ENCODE measurements around the gene PLXNB1. TPM values are rescaled to one million over a fixed set of nuclear protein-coding genes. Genes with fewer than 3 reads are reported as not detected.

PLXNB1 gene
- total and polyA plus RNA-seq, 10 of the 15 experiments (the other 5 are each of a cell fraction or from before 2014, with no cell fraction given): 0.18 to 15.1 (median 5.3) TPM

DNA sequence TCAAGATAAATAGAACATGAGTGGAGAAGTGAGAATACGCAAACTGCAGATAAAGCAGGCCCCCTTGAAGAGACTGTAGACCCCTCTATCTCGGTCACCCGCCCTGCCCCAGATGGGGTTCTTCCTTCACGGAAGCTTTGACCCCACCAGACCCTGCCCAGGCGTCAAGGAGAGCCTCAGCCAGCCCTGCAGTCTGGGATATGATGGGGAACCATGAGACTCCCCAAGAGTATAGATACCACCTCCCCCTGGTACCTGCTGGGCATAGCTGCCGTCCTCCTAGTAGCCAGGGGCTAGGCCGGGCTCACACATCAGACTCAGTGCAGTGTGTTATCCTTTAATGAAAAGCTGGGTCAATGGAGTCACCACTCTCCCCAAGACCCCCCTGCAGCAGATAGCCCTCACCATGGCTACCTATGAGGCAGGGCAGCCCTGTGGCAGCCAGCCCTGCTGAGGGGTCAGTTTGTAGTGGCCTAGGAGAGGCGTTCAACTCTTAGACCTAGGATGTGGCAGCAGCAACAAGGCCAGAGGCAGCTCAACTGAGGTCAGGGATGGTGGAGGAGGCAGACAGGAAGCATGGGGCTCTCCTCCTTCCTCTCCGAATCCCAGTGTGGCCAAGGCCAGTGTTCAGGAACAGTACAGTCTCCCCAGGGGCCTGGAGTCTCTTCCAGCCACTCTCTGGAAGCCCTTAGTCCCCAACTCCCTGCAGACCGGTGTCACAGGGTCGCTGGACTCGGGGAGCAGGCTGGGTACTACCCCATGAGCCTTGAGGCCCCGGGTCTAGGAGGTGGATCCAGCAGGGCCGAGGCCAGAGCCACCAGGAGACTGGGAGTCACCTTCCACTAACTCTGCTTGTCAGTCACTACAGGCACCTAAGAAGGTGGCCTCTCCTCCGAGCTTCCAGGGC lies 26.1 kb downstream of the PLXNB1 start (continued):
- TF ChIP-seq, protein P1, sequence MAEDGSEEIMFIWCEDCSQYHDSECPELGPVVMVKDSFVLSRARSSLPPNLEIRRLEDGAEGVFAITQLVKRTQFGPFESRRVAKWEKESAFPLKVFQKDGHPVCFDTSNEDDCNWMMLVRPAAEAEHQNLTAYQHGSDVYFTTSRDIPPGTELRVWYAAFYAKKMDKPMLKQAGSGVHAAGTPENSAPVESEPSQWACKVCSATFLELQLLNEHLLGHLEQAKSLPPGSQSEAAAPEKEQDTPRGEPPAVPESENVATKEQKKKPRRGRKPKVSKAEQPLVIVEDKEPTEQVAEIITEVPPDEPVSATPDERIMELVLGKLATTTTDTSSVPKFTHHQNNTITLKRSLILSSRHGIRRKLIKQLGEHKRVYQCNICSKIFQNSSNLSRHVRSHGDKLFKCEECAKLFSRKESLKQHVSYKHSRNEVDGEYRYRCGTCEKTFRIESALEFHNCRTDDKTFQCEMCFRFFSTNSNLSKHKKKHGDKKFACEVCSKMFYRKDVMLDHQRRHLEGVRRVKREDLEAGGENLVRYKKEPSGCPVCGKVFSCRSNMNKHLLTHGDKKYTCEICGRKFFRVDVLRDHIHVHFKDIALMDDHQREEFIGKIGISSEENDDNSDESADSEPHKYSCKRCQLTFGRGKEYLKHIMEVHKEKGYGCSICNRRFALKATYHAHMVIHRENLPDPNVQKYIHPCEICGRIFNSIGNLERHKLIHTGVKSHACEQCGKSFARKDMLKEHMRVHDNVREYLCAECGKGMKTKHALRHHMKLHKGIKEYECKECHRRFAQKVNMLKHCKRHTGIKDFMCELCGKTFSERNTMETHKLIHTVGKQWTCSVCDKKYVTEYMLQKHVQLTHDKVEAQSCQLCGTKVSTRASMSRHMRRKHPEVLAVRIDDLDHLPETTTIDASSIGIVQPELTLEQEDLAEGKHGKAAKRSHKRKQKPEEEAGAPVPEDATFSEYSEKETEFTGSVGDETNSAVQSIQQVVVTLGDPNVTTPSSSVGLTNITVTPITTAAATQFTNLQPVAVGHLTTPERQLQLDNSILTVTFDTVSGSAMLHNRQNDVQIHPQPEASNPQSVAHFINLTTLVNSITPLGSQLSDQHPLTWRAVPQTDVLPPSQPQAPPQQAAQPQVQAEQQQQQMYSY (CRISPR knock-in tag; IDR thresholded peaks at IDR 0.05): no peak
- TF ChIP-seq EP300 (IDR thresholded peaks at IDR 0.05; ENCODE audit: borderline replicate concordance in 1 of 2, control insufficient read depth in 1 of 2, low read depth in 2 of 2, low read length in 2 of 2): no peak
- TF ChIP-seq PAX5 (IDR thresholded peaks at IDR 0.05; ENCODE audit: borderline replicate concordance, low read depth, low read length): no peak
- TF ChIP-seq POU2F2 (IDR thresholded peaks at IDR 0.05; ENCODE audit: borderline replicate concordance, low read depth, low read length): no peak
- no peak for TF ChIP-seq TAF1 (IDR thresholded peaks at IDR 0.05; ENCODE audit: borderline replicate concordance, low read depth, low read length)
- TF ChIP-seq ZNF207 (IDR thresholded peaks at IDR 0.05; ENCODE audit: borderline replicate concordance): no peak
- TF ChIP-seq ZBED1 (IDR thresholded peaks at IDR 0.05; ENCODE audit: borderline replicate concordance): no peak
- no peak for TF ChIP-seq ATF7 (IDR thresholded peaks at IDR 0.05; ENCODE audit: low read depth)
